LoVo (cell line): ENCODE data around the gene TPSAB1.
"Not testable (repeated sequence)": the region's sequence is repeated elsewhere in the genome, so short reads cannot be mapped to it uniquely, and the experiment has no call there.

Experiments
- DNase-seq: peaks from one replicate; pipeline ENCODE4 v3.0.0-alpha.2; 2016; ENCODE audit warnings: low spot score

Gene TPSAB1

DNA sequence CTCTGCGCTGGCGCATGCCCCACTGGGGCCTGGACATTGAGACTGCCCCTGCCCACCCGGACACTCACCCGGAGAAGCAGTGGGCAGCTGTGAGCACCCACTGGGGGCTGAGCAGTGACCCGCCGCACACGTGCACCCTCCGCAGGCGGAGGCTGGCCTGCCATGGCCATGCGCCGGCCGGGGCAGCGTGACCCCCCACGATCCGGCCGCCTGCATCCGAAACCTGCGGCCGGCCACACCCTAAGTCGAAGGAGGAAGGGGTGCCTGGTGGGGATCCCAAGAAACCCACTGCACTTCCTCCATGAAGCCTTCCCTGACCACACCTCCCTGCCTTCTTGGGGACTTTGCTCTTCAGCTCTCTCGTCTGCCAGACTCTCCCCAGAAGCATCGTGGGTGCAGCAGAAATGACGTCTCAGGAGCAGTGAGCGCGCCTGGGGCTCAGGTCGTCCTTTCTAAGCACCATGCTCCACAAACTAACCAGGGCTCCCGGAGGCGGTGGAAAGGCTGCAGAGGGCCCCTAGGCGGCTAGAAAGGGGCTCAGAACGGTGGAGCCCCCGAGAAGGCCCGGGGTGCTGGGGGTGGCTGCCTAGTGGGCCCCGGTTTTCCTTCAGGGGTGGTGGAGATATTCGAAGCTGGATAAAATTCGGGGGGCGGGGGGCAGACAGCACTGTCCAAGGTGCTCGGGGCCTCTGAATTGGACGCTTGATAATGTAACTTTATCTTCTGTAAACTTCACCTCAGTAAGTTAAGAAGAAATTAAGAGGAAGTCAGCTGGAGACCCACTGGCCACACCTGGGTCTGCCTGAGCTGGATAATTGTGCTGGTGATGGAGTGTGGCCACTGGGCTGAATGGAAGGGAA lies 16.9 kb upstream of the TPSAB1 start:
- no peak for DNase-seq

DNA sequence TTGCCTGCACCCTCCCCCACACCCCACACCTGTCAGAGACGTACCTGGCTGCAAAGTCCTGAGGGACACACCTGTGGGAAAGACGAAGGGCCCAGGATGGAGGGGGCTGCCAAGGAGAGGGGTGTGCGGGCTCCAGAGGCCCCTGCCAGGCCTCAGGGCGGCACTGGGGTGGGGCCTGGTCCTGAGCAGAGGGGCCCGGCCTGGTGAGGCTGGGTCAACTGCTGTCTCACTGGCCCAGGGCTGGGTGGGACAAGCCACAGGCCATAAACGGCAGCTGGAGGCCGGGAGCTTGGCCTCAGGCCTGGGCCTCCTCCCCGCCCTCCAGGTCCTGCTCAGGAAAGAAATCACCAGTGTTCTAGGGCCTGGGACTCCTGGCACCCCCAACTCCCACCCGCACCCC lies 15.9 kb upstream of the TPSAB1 start:
- no peak for DNase-seq

DNA sequence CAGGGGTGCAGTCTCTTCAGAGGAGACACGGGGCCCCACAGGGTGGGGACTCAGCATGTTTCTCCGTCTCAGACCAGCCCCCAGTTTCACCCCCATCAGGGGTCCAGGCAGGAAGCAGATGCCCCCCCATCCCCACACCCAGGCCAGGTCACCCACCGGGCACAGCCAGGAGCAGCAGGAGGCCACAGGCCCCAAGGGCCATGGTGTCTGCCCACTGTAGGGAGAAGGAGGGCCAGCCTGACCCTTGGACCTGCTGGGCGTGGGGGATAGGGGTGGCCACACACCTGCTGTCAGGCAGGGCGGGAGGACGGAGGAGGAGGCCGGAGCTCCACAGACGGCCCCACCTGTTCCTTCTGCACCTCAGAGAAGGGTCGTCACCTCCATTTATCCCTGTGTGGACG lies 15.5 kb upstream of the TPSAB1 start, which contains the start of gene TPSG1:
TPSG1 (minus strand) TSS at position 218 of the 401 bp plus-strand sequence; CDS start at position 202, 16 bp downstream.
- DNase-seq: no peak

DNA sequence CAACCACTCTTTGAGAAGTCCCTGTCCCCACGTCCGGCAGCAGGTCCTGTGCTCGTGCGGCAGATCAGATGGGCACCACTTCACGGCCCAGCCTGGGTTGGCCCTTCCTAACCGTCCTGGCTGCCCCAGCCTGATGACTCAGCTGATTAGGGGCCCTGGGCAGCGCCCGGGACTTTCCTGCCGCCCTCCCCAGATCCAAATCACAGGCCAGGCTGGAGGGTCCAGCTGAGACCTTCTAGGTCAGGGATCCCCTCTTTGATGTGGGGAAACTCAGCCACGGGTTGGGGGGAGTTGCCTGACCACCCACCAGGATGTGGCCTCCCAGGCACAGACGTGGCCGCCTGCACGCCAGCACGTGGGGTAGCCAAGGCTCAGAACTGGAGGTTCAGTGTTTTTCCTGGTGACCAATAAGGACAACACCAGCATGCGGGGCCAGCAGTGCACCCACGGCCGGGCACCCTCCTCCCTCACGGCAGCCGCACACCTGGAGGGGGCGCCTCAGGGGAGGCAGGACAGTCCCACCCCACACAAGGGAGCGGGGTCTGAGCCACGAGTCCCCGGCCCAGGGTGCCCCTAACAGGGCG lies 14.7 kb upstream of the TPSAB1 start:
- not testable (repeated sequence) for DNase-seq

DNA sequence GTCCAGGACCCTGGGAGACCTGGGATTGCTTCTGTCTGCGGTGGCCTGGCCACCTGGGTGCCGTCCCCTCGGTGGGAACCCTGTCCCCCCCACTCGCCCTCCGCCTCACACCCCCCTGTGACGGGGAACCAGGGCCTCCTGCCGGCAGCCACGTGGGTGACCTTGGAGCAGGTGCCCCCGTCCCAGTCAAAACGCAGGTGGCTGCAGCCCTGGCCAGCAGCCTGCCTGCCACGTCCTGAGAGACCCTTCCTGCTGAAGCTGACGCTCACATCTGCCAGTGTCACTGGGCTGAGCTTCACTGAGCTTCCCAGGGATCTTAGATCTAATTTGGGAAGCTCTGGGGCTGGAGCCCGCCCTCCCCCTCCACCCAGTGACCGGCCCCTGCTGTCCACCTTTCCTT lies 13.8 kb upstream of the TPSAB1 start:
- DNase-seq: not testable (repeated sequence)

DNA sequence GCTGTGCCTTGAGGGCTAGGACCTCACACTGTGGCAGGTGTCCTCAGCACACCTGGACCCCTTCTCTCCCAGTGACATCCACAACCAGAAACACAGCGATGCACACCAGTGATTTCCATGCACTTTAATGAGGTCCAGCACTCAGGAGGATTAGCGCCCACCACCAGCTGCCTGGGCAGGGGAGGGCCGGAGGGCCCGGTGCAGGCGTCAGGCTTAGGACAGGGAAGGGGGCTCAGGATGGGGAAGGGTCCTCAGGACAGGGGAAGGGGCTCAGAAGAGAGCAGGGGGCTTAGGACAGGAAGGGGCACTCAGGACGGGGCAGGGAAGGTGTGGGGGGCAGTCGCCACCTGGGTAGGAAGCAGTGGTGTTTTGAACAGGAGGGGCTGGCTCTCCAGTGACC lies 12.3 kb upstream of the TPSAB1 start:
- not testable (repeated sequence) for DNase-seq

DNA sequence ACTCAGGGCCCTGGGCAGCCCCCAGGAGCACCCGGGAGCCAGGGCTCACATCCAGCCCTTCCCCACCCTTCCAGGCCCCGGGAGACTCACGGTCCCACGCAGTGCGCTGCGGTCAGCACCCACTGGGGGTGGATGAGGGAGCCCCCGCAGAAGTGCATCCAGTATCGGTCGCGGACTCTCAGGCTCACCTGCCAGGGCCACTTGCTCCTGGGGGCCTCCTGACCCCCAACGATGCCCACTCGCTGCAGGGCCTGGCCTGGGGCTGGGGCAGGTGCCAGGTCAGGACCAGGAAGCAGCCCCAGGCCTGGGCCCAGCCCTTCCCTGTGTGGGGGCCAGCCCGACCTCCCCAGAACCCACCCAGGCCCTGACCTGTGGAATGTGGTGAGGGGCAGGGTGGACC lies 11.0 kb upstream of the TPSAB1 start:
- not testable (repeated sequence) for DNase-seq

DNA sequence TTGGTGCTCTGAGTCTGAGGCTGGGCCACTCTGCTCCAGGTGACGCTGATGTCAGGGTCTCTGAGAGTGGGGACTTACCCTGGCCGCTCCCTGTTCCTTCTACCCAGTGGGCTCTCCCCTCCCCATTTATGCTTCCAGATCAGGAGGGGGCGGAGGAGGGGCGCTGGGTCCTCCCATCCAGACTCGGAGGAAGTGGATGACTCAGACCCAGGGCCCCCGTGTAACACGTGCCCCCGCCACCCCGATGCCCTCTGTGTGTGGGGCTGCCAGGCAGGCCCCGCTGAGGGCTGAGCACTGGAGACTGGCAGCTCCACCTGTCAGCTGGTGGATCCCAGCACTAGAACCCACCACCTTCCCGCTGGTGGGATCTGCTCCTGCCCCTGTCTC lies 10.4 kb upstream of the TPSAB1 start, which contains the start of gene TPSB2:
TPSB2 (minus strand) TSS at position 101 of the 387 bp plus-strand sequence. CDS start 233 bp downstream, outside the sequence.
- DNase-seq: not testable (repeated sequence)

DNA sequence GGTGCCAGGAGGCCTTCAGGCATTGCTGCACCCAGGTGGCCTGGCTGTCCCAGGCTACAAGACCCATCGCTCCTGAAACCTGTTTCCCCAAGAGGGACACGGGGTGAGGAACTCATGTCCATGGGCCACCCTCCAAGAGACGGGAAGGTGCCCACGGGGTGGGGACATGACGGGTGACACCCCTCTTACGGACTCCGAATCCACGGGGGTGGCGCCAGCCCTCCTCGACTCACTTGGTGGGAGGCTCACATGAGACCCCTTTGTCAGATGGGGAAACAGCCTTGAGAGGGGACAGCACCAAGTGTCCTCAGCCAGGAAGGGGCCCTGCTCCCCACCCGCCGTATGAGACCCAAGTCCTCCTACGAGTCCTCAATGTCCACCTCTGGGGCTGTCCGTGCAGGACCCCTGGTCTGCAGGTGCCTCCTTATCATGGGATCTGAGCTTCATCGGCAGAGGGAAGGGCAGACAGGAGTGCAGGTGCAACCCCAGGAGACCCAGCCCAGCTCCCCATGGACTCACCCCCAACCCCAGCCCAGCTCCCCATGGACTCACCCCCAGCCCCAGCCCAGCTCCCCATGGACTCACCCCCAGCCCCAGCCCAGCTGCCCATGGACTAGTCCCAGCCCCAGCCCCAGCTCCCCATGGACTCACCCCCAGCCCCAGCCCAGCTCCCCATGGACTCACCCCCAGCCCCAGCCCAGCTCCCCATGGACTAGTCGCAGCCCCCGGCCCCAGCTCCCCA lies 9.9 kb upstream of the TPSAB1 start:
- not testable (repeated sequence) for DNase-seq

DNA sequence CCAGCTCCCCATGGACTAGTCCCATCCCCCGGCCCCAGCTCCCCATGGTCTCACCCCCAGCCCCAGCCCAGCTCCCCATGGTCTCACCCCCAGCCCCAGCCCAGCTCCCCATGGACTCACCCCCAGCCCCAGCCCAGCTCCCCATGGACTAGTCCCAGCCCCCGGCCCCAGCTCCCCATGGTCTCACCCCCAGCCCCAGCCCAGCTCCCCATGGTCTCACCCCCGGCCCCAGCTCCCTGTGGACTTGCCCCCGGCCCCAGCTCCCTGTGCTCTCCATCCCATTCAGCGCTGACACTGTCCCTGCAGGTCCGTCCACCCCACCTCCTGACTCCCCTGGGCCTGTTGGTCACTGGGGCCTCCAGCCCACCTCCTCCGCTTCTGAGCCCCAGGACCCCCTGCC lies 9.2 kb upstream of the TPSAB1 start:
- DNase-seq: not testable (repeated sequence)

DNA sequence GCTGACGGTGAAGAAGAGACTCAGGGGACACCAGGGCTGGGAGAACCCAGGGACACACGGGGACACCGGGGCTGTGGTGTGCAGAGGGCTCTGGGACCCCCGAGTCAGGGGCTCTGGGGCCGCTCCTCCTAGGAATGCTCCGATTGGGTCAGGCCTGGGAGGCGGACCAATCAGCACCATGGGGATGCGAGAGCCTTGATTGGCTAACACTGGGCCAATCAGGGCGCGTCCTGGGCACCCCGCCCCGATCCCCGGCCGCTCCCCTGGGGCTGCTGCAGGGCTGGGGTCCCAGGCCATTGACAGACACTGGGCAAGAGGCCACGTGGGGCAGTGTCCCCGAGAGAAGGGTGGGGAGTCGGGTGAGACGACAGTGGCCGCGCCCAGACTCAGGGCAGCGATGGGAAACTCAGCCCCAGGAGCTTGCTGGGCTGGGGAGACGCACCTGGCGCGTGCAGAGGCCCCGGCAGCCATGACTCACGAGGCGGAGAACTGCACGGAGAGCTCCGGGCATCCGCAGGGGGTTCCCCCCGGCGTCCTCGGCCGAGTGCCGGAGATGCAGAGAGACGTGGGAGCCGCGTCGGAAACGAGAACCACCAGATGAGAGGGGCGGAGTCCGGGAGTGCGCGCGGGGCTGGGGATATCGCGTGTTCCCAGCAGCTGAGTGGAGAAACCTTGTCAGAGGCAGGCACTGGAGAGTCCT lies 8.3 kb upstream of the TPSAB1 start:
- not testable (repeated sequence) for DNase-seq

DNA sequence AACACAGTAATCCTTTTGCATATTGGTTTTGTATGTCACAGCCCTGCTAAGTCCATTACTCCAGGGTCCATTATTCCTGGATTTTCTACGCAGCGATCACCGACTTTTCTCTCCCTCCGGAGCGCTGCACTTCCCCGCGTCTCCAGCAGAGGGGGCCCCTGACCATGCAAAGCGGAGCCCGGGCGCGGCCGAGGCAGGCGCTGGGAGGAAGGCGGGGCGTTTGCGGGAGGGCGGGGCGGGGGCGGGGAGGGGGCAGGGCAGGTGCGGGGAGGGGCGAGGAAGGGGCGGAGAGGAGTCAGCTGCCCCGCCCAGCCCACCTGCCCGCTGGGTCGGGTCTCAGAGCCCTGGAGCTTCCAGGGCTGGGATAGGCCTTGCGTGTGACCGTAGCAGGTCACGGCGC lies 3.8 kb upstream of the TPSAB1 start:
- not testable (repeated sequence) for DNase-seq

DNA sequence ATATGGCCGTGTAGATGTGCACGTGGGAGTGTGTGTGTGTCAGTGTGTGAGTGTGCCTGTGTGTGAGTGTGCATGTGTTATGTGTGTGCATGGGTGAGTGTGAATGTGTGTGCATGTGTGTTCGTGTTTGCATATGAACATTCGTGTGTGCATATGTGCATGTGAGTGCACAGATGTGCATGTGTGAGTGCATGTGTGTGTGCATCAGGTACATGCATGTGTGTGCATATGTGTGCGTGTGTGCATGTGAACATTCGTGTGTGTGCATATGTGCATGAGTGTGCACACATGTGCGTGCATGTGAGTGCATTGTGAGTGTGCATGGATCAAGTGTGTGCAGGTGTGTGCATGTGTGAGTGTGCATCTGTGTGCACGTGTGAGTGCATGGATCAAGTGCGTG lies 2.5 kb upstream of the TPSAB1 start:
- no peak for DNase-seq

DNA sequence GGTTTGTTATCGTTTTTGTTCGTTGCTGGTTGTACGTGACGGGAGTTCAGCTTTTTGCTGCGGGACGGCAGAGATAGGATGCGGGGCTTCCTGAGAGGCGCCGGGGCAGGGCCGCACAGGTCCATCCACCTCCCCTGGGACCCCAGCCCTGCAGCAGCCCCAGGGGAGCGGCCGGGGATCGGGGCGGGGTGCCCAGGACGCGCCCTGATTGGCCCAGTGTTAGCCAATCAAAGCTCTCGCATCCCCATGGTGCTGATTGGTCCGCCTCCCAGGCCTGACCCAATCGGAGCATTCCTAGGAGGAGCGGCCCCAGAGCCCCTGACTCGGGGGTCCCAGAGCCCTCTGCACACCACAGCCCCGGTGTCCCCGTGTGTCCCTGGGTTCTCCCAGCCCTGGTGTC lies 1.6 kb upstream of the TPSAB1 start:
- not testable (repeated sequence) for DNase-seq

DNA sequence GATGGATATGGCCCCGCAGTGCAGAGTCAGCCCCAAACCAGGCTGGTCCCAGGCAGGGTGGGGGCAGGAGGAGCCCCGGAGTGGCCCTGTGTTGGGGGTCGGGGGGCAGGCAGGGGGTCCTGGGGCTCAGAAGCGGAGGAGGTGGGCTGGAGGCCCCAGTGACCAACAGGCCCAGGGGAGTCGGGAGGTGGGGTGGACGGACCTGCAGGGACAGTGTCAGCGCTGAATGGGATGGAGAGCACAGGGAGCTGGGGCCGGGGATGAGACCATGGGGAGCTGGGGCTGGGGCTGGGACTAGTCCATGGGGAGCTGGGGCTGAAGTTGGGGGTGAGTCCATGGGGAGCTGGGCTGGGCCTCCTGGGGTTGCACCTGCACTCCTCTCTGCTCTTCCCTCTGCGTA lies 930 bp upstream of the TPSAB1 start:
- DNase-seq: not testable (repeated sequence)

DNA sequence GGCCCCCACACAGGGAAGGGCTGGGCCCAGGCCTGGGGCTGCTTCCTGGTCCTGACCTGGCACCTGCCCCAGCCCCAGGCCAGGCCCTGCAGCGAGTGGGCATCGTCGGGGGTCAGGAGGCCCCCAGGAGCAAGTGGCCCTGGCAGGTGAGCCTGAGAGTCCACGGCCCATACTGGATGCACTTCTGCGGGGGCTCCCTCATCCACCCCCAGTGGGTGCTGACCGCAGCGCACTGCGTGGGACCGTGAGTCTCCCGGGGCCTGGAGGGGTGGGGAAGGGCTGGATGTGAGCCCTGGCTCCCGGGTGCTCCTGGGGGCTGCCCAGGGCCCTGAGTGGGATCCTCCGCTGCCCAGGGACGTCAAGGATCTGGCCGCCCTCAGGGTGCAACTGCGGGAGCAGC lies 576 bp downstream of the TPSAB1 start:
- DNase-seq: not testable (repeated sequence)

DNA sequence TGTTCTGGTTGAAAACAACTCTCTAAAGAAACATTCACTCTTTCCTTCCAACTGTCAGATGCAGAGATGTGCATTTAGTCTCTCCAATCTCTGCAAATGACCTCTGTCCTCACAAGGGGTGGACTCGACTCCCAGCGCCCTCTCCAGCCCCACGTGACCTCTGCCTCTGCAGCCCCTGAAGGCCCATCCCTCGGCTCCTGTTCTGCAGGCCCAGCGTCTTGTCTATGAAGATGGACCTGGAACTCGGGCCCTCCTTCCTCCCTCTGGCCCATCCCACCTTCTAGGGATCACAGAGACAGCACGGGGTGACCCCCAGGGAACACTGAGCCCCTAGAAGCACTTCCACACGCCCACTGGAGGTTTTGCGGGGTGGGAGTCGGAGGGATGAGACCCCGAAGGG lies 2.9 kb downstream of the TPSAB1 start:
- DNase-seq: not testable (repeated sequence)

DNA sequence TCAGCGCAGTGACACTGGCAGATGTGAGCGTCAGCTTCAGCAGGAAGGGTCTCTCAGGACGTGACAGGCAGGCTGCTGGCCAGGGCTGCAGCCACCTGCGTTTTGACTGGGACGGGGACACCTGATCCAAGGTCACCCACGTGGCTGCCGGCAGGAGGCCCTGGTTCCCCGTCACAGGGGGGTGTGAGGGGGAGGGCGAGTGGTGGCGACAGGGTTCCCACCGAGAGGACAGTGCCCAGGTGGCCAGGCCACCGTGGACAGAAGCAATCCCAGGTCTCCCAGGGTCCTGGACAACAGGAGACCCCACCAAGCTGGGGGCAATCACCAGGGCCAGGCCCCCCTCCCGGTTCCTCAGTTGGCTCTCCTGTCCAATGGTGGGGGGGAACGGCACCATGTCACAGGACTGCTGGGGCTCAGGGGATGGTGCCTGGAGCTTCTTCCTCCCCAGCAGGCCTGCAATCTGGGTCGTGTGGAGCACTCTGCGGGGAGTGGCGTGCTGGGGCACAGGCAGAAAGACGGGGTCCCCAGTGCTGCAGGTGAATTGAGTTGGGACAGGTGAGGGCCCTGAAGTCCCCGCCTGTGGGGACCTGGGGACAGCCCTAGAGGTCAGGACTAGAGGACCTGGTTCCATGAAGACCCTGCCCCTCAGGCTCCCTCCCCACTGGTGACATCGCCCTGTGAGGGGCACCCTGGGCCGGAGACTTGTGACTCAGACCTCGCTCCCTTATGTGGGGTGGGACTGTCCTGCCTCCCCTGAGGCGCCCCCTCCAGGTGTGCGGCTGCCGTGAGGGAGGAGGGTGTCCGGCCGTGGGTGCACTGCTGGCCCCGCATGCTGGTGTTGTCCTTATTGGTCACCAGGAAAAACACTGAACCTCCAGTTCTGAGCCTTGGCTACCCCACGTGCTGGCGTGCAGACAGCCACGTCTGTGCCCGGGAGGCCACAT lies 3.7 kb downstream of the TPSAB1 start:
- not testable (repeated sequence) for DNase-seq

DNA sequence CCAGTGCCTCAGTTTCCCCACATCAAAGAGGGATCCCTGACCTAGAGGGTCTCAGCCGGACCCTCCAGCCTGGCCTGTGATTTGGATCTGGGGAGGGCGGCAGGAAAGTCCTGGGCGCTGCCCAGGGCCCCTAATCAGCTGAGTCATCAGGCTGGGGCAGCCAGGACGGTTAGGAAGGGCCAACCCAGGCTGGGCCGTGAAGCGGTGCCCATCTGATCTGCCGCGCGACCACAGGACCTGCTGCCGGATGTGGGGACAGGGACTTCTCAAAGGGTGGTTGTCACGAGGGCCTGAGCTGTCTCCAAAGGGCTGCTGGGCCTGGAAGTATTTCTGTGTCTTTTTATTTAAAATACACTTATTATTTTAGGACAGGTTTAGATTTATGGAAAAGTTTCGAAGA lies 4.4 kb downstream of the TPSAB1 start:
- no peak for DNase-seq

DNA sequence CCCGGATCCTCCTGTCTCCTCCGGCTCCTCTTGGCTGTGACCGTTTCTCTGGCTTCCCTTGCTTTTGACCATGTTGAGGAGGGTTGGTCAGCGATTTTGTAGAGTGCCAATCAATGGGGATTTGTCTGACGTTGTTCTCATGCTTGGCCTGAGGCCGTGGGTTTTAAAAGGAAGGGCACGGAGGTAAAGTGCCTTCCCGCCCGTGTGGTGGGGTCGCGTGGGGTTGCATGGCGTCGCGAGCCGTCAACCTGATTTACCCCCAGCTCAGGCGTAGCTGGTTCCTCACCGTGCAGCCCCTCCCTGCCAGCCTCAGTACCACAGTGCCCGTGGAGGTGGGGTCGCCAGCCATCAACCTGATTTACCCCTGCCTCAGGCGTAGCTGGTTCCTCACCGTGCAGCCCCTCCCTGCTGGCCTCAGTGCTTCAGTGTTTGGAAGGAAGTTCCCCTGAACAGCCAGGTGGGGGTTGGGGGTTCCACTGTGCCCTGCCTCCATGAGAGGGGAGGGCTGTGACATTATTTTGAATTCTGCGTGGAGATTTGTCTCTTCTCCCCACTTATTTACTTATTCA lies 5.0 kb downstream of the TPSAB1 start:
- DNase-seq: no peak
